ACC112 (cell line): ENCODE results near the gene DDB1.

Source experiments
- H2AFZ ChIP-seq: fragments of 200-600 bp; sonication (generic); one replicate; pipeline ENCODE4 v1.6.0; 2017; ENCODE audit warnings: antibody characterized with exemption, low read length; ENCODE audit not compliant: unreplicated experiment
- H3K27ac ChIP-seq: fragments of 200-600 bp; sonication (generic); 2 replicates; pipeline ENCODE4 v1.5.1; 2014; ENCODE audit warnings: low read depth, mild to moderate bottlenecking, antibody characterized with exemption, low read length, moderate library complexity
- H3K27me3 ChIP-seq: fragments of 200-600 bp; sonication (generic); 2 replicates; pipeline ENCODE4 v1.6.1; 2014; ENCODE audit warnings: mild to moderate bottlenecking, antibody characterized with exemption, low read length, moderate library complexity, mixed read lengths; ENCODE audit not compliant: insufficient read depth
- H3K36me3 ChIP-seq: fragments of 200-600 bp; sonication (generic); 2 replicates; pipeline ENCODE4 v1.6.1; 2016; ENCODE audit warnings: mild to moderate bottlenecking, antibody characterized with exemption, low read length, moderate library complexity, mixed read lengths; ENCODE audit not compliant: insufficient read depth
- H3K4me1 ChIP-seq: fragments of 200-600 bp; sonication (generic); one replicate; pipeline ENCODE4 v1.6.1; 2016; ENCODE audit warnings: low read length, mixed read lengths; ENCODE audit not compliant: insufficient read depth, unreplicated experiment, control insufficient read depth
- H3K4me3 ChIP-seq: fragments of 200-600 bp; sonication (generic); 2 replicates; pipeline ENCODE4 v1.5.1; 2014; ENCODE audit warnings: mild to moderate bottlenecking, low read depth, low read length
- H3K79me2 ChIP-seq: fragments of 200-600 bp; sonication (generic); one replicate; pipeline ENCODE4 v1.6.0; 2016; ENCODE audit warnings: low read length; ENCODE audit not compliant: control insufficient read depth, unreplicated experiment, insufficient read depth

DDB1 gene

DNA sequence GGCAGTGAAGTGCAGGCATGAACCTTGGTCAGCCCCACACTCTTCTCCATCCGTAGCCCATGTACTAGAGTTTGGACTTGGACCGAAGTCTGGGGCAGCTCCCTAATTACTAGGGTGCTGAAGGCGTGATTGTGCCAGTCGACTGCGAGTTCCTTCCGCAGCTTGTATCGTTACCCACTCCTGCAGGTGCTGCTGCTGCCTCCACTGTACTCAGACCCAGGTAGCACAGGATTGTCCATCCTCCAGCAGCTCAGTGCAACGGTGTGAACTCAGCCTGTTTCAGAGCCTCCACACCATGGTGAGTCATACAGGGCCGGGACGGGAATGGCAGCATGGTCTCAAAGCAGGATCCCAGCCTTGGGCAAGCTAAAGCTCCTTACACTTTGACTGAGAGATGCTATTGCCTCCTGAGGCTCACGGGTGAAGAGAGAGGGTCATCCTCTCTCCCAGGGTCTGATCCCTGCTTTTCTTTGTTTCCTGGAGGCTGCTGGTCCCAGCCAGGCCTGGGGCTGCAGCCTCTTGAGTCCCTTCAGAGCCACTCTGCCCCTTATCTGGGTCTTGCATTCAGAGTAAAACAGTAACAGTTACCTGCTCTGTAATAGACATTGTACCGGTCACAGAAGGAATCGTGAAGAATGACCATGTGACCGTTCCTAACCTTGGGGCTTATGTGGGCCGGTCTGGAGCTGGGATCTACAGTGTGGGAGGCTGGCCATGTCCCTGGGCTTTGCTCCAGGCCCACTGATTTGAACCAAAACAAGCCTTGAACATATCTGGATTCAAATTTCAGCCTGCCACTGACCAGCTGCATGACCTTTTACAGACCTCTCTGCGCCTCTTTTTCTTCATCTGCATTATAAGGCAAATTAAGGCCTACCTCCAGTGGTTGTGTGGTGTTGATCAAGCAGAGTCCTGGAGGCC lies 1.8 kb upstream of the DDB1 start:
- Histone ChIP-seq H3K4me3 (peak overlapping the region; percentile 27; the same call in 1 of the 2 replicates), H3K27me3 (no peaks in the 10 kb centered on the region), H3K4me1 (peaks cover 28% of the 10 kb centered on the region), H3K79me2 (peaks cover 36% of the 10 kb centered on the region), H3K36me3 (0 out of 2 replicates have a peak, but pooled peaks cover 7% of the 10 kb centered on the region), H3K27ac (peak overlapping the region; percentile 56), H2AFZ (peak overlapping the region; percentile 7)

GRCh38 chr11:61333550-61334433 lies 887 bp upstream of the DDB1 start:
- peaks cover 45% of the 10 kb centered on the region for H3K79me2 ChIP-seq
- H2AFZ ChIP-seq, result peak overlapping the region; percentile 78
- peak overlapping the region; percentile 97 for H3K4me3 ChIP-seq
- no peaks in the 10 kb centered on the region for H3K27me3 ChIP-seq
- H3K36me3 ChIP-seq, result peaks cover 15% of the 10 kb centered on the region
- peaks cover 28% of the 10 kb centered on the region for H3K4me1 ChIP-seq
- peak overlapping the region; percentile 63 for H3K27ac ChIP-seq

GRCh38 chr11:61332281-61332796 lies 566 bp downstream of the DDB1 start:
- H3K27ac ChIP-seq, result peak overlapping the region; percentile 77
- no peaks in the 10 kb centered on the region for H3K27me3 ChIP-seq
- H3K4me3 ChIP-seq, result peak overlapping the region; percentile 97
- peaks cover 57% of the 10 kb centered on the region for H3K79me2 ChIP-seq
- H3K36me3 ChIP-seq, result peaks cover 13% of the 10 kb centered on the region
- peaks cover 40% of the 10 kb centered on the region for H3K4me1 ChIP-seq
- H2AFZ ChIP-seq, result peak overlapping the region; percentile 87

DNA sequence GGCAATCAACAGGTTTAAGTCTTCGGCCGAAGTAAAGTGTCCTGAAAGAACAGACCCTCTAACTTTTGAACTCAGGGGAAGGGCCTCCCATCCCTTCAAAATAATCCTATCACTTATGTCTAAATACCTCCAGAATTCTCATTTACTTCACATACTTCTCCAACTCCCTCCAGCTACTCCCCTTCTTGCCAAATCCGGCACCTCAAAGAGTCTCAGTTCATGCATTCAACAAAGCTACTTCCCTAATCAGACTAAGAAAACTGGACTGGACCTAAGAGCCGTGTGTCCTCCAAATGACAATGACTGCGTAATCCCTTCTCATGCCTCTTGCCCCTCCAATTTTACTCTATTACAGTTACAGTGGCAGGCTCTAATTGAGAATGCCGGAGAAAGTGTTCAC lies 1.3 kb downstream of the DDB1 start:
- Histone ChIP-seq H3K4me3 (peak overlapping the region; percentile 97), H3K4me1 (peaks cover 41% of the 10 kb centered on the region), H2AFZ (no peak overlapping the region), H3K27ac (no peak overlapping the region), H3K79me2 (peaks cover 64% of the 10 kb centered on the region), H3K36me3 (peaks cover 15% of the 10 kb centered on the region), H3K27me3 (no peaks in the 10 kb centered on the region)

DNA sequence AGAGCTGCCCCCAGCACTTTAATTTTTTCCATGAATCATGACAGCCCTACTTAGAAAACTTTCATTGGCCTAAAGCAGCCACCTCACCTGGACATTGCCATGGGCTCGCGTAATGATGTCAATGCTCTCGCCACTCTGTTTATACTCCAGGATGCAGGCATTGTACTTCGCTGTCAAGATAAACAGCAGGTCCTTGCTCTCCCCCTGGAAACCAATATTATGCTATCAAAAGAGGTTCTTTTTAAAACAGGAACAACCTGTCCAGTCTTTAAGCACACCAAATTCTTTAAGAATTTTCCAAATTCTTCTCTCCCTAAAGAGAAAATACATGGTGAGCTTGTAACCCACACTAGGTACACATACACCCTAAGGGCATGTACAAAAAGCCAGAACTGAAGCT lies 3.0 kb downstream of the DDB1 start:
- Histone ChIP-seq H3K4me1 (peaks cover 34% of the 10 kb centered on the region), H3K79me2 (peaks cover 73% of the 10 kb centered on the region), H2AFZ (no peak overlapping the region), H3K36me3 (peaks cover 28% of the 10 kb centered on the region), H3K27me3 (no peaks in the 10 kb centered on the region), H3K4me3 (no peak overlapping the region), H3K27ac (no peak overlapping the region)

DNA sequence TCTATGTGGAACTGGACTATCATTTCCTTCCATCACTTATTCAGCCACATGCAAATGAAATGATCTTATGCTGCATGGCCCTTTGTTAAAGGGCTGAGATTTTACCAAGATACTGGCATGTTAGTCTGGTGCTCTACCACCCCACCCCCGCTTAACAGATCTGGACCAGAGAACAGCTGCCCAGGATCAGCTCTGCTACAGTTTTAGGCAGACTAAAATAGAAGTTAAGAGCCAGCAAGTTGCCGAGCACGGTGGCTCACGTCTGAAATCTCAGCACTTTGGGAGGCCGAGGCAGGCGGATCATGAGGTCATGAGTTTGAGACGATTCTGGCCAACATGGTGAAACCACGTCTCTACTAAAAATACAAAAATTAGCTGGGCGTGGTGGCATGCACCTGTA lies 4.6 kb downstream of the DDB1 start:
- Histone ChIP-seq H3K36me3 (peaks cover 35% of the 10 kb centered on the region), H2AFZ (no peak overlapping the region), H3K4me3 (no peak overlapping the region), H3K27ac (peak overlapping the region; percentile 21; the same call in 1 of the 2 replicates), H3K4me1 (peaks cover 19% of the 10 kb centered on the region), H3K27me3 (no peaks in the 10 kb centered on the region), H3K79me2 (peaks cover 70% of the 10 kb centered on the region)

DNA sequence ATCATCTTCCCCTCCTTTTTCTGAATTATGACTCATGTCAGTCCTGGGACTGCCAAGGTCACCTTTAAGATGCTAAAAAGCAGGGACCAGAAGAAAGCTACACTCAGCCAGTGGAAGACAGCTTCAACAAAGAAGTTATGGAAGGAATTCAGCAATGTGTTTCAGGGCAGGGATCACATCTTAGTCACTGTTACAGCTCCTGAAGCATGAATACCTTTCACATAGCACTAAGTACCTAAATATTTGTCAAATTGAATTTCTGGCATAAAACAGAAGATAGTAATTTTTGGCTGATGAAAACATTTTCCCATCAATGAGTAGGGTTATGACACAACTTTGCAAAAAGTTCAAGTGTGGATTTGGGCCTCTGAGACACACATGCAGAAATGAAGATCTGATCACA lies 5.2 kb downstream of the DDB1 start:
- Histone ChIP-seq H3K79me2 (peaks cover 67% of the 10 kb centered on the region), H2AFZ (no peak overlapping the region), H3K27me3 (no peaks in the 10 kb centered on the region), H3K27ac (peak overlapping the region; percentile 21; the same call in 1 of the 2 replicates), H3K36me3 (peaks cover 40% of the 10 kb centered on the region), H3K4me1 (peaks cover 19% of the 10 kb centered on the region), H3K4me3 (no peak overlapping the region)

- Histone ChIP-seq H3K36me3 (peaks cover 56% of the 10 kb centered on the region), H2AFZ (no peak overlapping the region), H3K79me2 (peaks cover 48% of the 10 kb centered on the region), H3K27ac (no peak overlapping the region), H3K4me1 (peaks cover 13% of the 10 kb centered on the region), H3K4me3 (no peak overlapping the region), H3K27me3 (no peaks in the 10 kb centered on the region)
These were observed 7.1 kb downstream of the DDB1 start for GRCh38 chr11:61325649-61326414.

DNA sequence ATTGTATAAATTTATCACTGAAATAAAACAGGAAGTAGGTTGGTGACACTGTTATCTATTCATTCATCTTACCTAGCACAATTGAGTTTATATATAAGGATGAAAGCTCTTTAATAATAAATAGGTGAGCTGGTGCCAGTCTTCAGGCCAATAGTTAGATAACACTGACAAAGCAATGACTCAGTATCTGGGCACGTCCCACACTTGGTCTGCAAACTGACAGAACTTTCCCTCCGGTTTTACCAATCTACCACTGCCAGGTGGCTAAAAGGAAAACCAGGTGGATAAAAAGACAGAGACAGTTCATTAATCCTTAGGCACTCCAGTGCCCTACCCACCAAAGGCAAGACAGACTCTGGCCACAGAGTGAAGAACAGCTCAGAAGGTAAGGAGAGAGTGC lies 17.6 kb downstream of the DDB1 start:
- H2AFZ ChIP-seq, result no peak overlapping the region
- H3K4me3 ChIP-seq, result no peak overlapping the region
- no peaks in the 10 kb centered on the region for H3K27me3 ChIP-seq
- no peaks in the 10 kb centered on the region for H3K4me1 ChIP-seq
- H3K27ac ChIP-seq, result no peak overlapping the region
- H3K36me3 ChIP-seq, result peaks cover 39% of the 10 kb centered on the region
- H3K79me2 ChIP-seq, result no peaks in the 10 kb centered on the region

- H3K27me3 ChIP-seq, result no peaks in the 10 kb centered on the region
- H3K27ac ChIP-seq, result no peak overlapping the region
- no peaks in the 10 kb centered on the region for H3K4me1 ChIP-seq
- no peak overlapping the region for H2AFZ ChIP-seq
- H3K79me2 ChIP-seq, result no peaks in the 10 kb centered on the region
- no peak overlapping the region for H3K4me3 ChIP-seq
- H3K36me3 ChIP-seq, result peaks cover 57% of the 10 kb centered on the region
These were observed 22.2 kb downstream of the DDB1 start for GRCh38 chr11:61310749-61311148.
